Mesenteric fat pad (tissue), 1 donor: ENCODE data around the gene CCDC88C. TPM values are rescaled to one million over a fixed set of nuclear protein-coding genes. Genes with fewer than 3 reads are reported as not detected.
"Not testable (repeated sequence)": the region's sequence is repeated elsewhere in the genome, so short reads cannot be mapped to it uniquely, and the experiment has no call there.

ENCODE experiments used
- DNase-seq: peaks from one replicate; pipeline ENCODE4 v3.0.0-alpha.2; 2020; ENCODE audit warnings: low spot score
- long read RNA-seq: library from polyadenylated mRNA; unstranded; transcript quantifications from one replicate; pipeline ENCODE4 v2.0.0, GENCODE V29; 2020
- total RNA-seq: library from RNA; stranded (reverse); fragmentation: NEBNext Ultra II Directional; extraction: Animal tissue kit (Norgen Biotek cat#: 25700); gene quantifications from one replicate; pipeline ENCODE4 v1.2.1, GENCODE V29; 2021
- donor health status: DM: yes; HTN: yes; CAD: no.

The CCDC88C gene, protein sequence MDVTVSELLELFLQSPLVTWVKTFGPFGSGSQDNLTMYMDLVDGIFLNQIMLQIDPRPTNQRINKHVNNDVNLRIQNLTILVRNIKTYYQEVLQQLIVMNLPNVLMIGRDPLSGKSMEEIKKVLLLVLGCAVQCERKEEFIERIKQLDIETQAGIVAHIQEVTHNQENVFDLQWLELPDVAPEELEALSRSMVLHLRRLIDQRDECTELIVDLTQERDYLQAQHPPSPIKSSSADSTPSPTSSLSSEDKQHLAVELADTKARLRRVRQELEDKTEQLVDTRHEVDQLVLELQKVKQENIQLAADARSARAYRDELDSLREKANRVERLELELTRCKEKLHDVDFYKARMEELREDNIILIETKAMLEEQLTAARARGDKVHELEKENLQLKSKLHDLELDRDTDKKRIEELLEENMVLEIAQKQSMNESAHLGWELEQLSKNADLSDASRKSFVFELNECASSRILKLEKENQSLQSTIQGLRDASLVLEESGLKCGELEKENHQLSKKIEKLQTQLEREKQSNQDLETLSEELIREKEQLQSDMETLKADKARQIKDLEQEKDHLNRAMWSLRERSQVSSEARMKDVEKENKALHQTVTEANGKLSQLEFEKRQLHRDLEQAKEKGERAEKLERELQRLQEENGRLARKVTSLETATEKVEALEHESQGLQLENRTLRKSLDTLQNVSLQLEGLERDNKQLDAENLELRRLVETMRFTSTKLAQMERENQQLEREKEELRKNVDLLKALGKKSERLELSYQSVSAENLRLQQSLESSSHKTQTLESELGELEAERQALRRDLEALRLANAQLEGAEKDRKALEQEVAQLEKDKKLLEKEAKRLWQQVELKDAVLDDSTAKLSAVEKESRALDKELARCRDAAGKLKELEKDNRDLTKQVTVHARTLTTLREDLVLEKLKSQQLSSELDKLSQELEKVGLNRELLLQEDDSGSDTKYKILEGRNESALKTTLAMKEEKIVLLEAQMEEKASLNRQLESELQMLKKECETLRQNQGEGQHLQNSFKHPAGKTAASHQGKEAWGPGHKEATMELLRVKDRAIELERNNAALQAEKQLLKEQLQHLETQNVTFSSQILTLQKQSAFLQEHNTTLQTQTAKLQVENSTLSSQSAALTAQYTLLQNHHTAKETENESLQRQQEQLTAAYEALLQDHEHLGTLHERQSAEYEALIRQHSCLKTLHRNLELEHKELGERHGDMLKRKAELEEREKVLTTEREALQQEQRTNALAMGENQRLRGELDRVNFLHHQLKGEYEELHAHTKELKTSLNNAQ (N-terminal part only)
- 17.4 TPM for total RNA-seq
- long read RNA-seq, partial matches to known transcripts = 15 of 30 reads
- long read RNA-seq, other reads (novel, unspliced or antisense) = 13 of 30 reads

DNA sequence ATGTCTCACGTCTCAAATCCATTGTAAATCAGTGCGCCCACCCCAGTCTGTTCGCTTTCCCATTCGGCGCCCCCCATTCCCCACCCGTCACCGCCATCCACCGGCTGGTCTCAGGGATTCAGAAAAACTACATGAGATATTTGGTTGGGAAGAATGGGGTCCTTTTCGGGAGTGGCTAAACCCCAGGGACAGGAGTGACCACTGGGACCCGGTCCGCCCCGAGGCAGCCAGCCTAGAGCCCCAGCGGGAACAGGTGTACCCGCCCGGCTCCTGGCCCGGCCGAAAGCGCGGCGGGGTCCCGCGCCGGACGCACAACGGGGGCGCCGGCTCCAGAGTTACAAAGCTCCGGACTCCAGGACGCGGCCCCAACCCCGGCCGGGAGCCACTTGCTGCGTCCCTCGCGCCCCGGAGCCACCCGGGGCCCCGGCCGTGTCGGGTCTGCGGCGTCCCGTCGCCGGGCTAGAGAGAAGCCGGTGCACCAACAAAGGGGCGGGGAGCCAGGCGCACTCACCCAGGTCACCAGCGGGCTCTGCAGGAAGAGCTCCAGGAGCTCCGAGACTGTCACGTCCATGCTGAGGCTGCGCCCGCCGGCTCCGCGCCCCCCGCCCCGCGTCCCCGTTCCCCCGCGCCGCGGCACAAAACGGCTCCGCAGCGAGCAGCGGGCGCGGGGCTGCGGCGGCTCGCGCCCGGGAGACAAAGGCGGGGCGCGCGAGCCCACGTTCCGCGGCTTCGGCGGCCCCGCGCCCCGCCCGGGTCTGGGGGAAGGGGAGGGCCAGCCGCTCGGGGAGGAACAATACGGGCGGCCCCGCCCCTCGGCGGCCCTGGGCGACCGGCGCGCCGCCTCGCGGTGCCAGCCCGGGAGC is at the start of gene CCDC88C:
CCDC88C (minus strand) TSS at position 701 of the 863 bp plus-strand sequence; CDS start at position 571, 130 bp downstream.
- DNase-seq = peak; percentile 92

DNA sequence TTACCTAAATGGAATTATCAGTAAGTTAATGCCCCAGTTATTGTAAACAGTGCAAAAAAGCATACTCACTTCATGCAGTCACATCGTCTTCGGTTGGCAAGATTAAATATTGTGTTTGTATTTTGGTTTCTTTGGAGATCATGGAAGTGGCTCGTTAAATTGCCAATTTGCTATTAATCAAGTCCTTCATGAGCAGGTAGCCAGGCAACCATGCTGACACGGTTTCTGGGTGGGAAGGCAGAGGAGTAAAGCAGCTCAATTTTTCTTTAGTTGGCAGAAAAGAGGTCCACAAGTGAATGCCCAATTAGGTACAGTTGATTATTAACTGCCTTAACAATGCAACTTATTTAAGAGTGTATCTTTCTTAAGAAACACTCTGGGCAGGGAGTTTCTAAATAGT is 48.6 kb upstream of the CCDC88C start:
- DNase-seq = no peak

DNA sequence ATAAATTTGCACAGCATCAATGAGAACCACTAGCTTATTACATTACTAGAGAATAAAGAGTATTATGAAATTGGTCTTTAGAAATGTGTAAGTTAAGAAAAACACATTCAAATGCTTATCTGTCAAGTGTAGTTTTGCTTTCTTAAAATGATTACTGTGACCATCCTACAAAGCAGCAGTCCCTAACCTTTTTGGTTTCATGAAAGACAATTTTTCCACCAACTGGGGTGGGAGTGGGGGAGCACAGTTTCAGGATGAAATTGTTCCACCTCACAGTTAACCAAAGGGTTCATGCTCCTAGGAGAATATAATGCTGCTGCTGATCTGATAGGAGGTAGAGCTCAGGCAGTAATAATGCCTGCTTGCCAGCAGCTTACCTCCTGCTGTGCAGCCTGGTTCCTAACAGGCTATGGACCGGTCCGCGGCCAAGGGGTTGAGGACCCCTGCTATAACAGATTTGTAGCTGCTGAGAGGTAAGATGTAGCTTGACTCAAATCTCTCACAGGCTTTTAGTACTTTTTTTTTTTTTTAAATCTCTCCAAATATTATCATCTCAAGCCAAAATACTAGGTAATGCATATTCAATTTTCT is 47.1 kb upstream of the CCDC88C start:
- no peak for DNase-seq

DNA sequence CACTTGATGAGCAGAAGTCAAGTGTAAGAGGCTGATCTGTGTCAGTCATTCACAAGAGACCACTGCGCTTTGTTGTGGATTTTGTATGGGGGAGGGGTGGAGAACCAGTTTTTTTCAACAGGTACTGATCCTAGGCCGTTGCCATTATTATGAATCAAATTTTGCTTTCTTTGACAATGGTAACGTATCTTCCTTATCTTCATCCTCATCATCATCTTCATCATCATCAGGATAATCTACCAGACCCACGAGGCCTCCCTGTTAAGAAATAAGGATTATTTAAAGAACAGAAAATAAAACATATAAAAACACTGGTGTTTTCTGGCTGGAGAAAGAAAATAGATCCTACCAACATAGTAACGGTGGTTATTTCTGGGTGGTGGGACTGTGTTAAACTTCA is 41.0 kb upstream of the CCDC88C start:
- DNase-seq = no peak

GRCh38 chr14:91456283-91456682 is 38.7 kb upstream of the CCDC88C start:
- DNase-seq = no peak

DNA sequence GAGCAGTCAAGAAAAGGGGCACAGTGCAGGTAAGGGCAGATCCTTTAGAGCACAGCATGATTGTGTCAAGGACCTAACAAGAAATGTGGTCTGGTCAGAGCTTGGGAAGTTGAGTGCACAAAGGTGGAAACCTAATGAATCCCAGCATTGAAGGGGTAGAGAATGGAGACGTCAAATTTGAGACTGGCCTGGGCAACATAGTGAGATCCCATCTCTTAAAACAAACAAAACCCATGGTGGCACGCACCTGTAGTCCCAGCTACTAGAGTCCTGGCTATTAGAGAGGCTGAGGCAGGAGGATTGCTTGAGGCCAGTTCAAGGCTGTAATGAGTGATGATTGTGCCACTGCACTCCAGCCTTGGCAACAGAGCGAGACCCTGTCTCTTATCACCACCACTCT is 37.0 kb upstream of the CCDC88C start:
- no peak for DNase-seq

DNA sequence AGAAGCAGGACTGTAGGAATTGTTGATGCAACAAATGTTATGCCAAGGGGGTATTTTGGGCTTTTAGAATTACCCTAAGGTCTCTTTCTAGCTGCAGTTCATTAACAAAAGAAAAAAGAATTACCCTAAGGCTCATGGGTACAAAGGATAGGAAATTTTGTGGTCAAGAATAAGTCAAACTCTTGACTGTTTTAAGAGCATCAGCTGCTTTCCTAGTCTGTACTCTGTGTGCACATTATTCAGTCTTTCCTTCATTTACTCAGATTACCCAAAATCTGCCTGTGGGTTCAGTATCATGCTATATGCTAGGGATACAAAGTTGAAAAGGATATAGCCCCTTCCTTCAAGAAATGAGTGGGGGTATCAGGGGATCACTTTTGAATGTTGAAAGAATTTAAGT is 36.5 kb upstream of the CCDC88C start:
- no peak for DNase-seq

GRCh38 chr14:91453744-91454143 is 36.1 kb upstream of the CCDC88C start:
- no peak for DNase-seq

DNA sequence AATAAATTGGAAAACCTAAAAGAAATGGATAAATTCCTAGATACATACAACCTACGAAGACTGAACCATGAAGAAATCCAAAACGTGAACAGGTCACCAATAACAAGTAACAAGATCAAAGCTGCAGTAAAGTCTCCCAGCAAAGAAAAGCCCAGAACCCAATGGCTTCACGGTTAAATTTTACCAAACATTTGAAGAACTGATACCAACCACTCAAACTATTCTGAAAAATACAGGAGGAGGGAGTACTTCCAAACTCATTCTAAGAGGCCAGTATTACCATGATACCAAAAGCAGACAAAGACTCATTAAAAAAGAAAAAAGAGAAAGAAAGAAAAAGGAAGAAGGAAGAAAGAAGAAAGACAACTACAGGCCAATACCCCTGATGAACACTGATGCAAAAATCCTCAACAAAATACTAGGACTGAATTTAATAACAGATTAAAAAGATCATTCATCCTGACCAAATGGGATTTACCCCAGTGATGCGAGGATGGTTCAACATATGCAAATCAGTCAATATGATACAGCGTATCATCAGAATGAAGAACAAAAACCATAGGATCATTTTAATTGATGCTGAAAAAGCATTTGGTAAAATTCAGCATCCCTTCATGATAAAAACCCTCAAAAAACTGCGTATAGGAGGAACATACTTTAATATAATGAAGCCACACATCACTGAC is 26.9 kb upstream of the CCDC88C start:
- no peak for DNase-seq

- no peak for DNase-seq
Observed at GRCh38 chr14:91439345-91439744, 21.7 kb upstream of the CCDC88C start.

GRCh38 chr14:91438845-91439244 is 21.2 kb upstream of the CCDC88C start:
- DNase-seq = no peak

DNA sequence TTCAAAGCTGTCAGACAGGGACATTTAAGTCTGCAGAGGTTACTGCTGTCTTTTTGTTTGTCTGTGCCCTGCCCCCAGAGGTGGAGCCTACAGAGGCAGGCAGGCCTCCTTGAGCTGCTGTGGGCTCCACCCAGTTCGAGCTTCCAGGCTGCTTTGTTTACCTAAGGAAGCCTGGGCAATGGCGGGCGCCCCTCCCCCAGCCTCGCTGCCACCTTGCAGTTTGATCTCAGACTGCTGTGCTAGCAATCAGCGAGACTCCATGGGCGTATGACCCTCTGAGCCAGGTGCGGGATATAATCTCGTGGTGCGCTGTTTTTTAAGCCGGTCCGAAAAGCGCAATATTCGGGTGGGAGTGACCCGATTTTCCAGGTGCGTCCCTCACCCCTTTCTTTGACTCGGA is 18.6 kb upstream of the CCDC88C start:
- not testable (repeated sequence) for DNase-seq

- no peak for DNase-seq
Observed at GRCh38 chr14:91429385-91429784, 11.8 kb upstream of the CCDC88C start.

- DNase-seq = not testable (repeated sequence)
Observed at GRCh38 chr14:91428931-91429330, 11.3 kb upstream of the CCDC88C start.

GRCh38 chr14:91425531-91425944 is 7.9 kb upstream of the CCDC88C start:
- DNase-seq = not testable (repeated sequence)

GRCh38 chr14:91424813-91425530 is 7.4 kb upstream of the CCDC88C start:
- DNase-seq = no peak

DNA sequence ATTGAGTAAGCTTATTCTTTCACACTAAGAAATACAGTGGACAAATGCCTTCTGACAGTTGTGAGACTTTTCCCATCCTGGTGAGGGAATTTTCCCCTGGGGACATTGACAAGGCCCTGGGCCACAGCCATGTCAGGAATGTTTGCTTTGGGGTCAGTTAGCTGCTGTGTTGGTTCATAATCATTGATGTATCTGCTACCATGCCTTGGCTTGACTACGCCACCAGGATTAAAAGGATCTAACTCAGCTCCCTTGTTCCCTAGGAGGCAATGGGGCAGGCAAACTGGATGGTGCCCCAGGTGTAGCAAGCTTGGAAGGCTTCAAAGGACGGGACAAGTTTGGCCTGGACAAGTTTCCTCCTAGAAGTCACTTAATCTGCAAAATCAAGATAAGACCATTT is 3.1 kb upstream of the CCDC88C start:
- DNase-seq = no peak

DNA sequence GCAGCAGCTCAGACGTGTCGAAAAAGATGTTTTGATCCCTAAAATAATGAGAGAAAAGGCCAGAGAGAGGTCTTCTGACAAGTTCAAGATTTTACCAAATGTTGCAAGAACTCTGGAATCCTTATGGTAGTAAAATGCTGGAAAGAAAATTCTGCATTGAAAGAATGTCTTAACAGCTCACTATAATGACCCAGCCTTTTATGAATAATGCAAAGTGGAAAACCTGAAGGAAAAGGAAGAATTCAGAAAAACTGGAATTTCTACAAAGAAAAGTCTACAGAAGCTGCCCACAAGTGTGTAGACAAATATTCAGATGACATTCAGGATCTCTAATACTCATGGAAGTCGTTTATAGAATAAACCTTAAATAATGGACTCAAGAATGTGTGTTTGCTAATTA is 1.8 kb upstream of the CCDC88C start:
- DNase-seq = no peak

- no peak for DNase-seq
Observed at GRCh38 chr14:91419044-91419397, 1.4 kb upstream of the CCDC88C start.
